H1 (cell line): Measurements from ENCODE around the gene ASB16. TPM values are rescaled to one million over a fixed set of nuclear protein-coding genes. Genes with fewer than 3 reads are reported as not detected.

Experiments used
- CTCF ChIA-PET: fragments of 300-600 bp; sonication (Branson Sonifier 250); formaldehyde crosslinking; loops from one replicate; lab custom pipeline; 2021; ENCODE audit not compliant: partially characterized antibody; lab: Charles Lee
- POLR2A ChIA-PET: fragments of 300-600 bp; sonication (Branson Sonifier 250); formaldehyde crosslinking; loops from one replicate; lab custom pipeline; 2021; ENCODE audit warnings: inconsistent platforms; ENCODE audit not compliant: partially characterized antibody; lab: Charles Lee
- DNase-seq, 2 experiments: peaks; one replicate each; pipeline versions ENCODE4 v3.0.0 to v3.0.0-alpha.2; 2010 to 2022; ENCODE audit warnings: low spot score in 2 of 2, low read depth in 1 of 2, mixed read lengths in 1 of 2
- FAIRE-seq: peaks from 2 replicates; lab custom pipeline; 2011; peaks lifted over from hg19 to GRCh38; lab: Jason Lieb, UNC
- H2AFZ ChIP-seq: 2 replicates; pipeline ENCODE4 v1.8.1; 2012; ENCODE audit warnings: low read length, inconsistent platforms
- H2AK5ac ChIP-seq: 2 replicates; pipeline ENCODE4 v1.6.1; 2013; ENCODE audit warnings: low read depth, low read length
- H2BK120ac ChIP-seq: replicated peaks from 2 replicates; pipeline ENCODE3; 2013; ENCODE audit warnings: low read depth, low read length, inconsistent platforms
- H2BK12ac ChIP-seq: 2 replicates; pipeline ENCODE4 v1.6.1; 2013; ENCODE audit warnings: low read depth, low read length
- H2BK15ac ChIP-seq: 2 replicates; pipeline ENCODE4 v1.6.1; 2013; ENCODE audit warnings: low read length
- H2BK20ac ChIP-seq: 2 replicates; pipeline ENCODE4 v1.6.1; 2013; ENCODE audit warnings: low read length
- H2BK5ac ChIP-seq: 2 replicates; pipeline ENCODE4 v1.6.1; 2013; ENCODE audit warnings: low read depth, low read length
- H3K14ac ChIP-seq: 2 replicates; pipeline ENCODE4 v1.6.1; 2013; ENCODE audit warnings: inconsistent platforms; ENCODE audit not compliant: insufficient read length
- H3K18ac ChIP-seq: 2 replicates; pipeline ENCODE4 v1.6.1; 2013; ENCODE audit warnings: low read length; ENCODE audit errors: extremely low read depth
- H3K23ac ChIP-seq: 2 replicates; pipeline ENCODE4 v1.6.1; 2013; ENCODE audit warnings: inconsistent platforms; ENCODE audit not compliant: insufficient read length
- H3K23me2 ChIP-seq: 2 replicates; pipeline ENCODE4 v1.6.1; 2013; ENCODE audit warnings: low read depth, low read length
- H3K27ac ChIP-seq: 2 replicates; pipeline ENCODE4 v1.6.1; 2011; ENCODE audit warnings: low read depth, low read length, inconsistent platforms
- H3K27me3 ChIP-seq, 4 experiments: replicated peaks in 1 of 4; 1 replicate in 1 of 4; 2 replicates in 3 of 4; pipeline versions ENCODE4 v1.6.1 to v1.8.1; 2011 to 2013; ENCODE audit warnings: low read length in 3 of 4, mild to moderate bottlenecking in 3 of 4, inconsistent platforms in 2 of 4, mixed read lengths in 2 of 4, moderate library complexity in 1 of 4; ENCODE audit not compliant: control insufficient read depth in 3 of 4, insufficient read depth in 3 of 4; ENCODE audit errors: extremely low read depth in 1 of 4
- H3K36me3 ChIP-seq, 4 experiments: 2 replicates each; pipeline versions ENCODE4 v1.6.1 to v1.8.1; 2011 to 2013; ENCODE audit warnings: mild to moderate bottlenecking in 4 of 4, low read length in 3 of 4, moderate library complexity in 2 of 4, control low read depth in 1 of 4, inconsistent platforms in 1 of 4; ENCODE audit not compliant: insufficient read depth in 4 of 4, control insufficient read depth in 2 of 4
- H3K4ac ChIP-seq: replicated peaks from 2 replicates; pipeline ENCODE3; 2013; ENCODE audit warnings: low read length, low read depth, mixed read lengths, inconsistent platforms; ENCODE audit not compliant: insufficient read length
- H3K4me1 ChIP-seq, 4 experiments: replicated peaks in 1 of 4; 1 replicate in 1 of 4; 2 replicates in 3 of 4; pipeline versions ENCODE4 v1.6.1 to v1.8.1; 2011 to 2013; ENCODE audit warnings: low read length in 3 of 4, inconsistent platforms in 2 of 4, mixed read lengths in 1 of 4; ENCODE audit not compliant: insufficient read depth in 4 of 4, control insufficient read depth in 3 of 4
- H3K4me2 ChIP-seq, 2 experiments: 2 replicates each; pipeline versions ENCODE4 v1.6.1 to v1.8.1; 2011 to 2013; ENCODE audit warnings: low read depth in 2 of 2, low read length in 2 of 2, control low read depth in 1 of 2, inconsistent platforms in 1 of 2, mild to moderate bottlenecking in 1 of 2; ENCODE audit not compliant: insufficient read depth in 1 of 2
- H3K4me3 ChIP-seq, 4 experiments: fragments of 200-600, 300-600 bp in 1 of 4; sonication (generic), shearing (Covaris generic), sonication (Bioruptor Twin) in 1 of 4; 2 replicates each; pipeline versions ENCODE4 v1.5.1 to v1.8.1; 2011 to 2016; ENCODE audit warnings: low read length in 4 of 4, low read depth in 3 of 4, control low read depth in 2 of 4, inconsistent platforms in 2 of 4, mild to moderate bottlenecking in 2 of 4, mixed read lengths in 1 of 4, moderate library complexity in 1 of 4; ENCODE audit not compliant: insufficient read depth in 2 of 4; ENCODE audit errors: extremely low read depth in 1 of 4
- H3K56ac ChIP-seq: replicated peaks from 2 replicates; pipeline ENCODE3; 2013; ENCODE audit warnings: low read depth, mild to moderate bottlenecking, mixed read lengths, low read length, inconsistent platforms; ENCODE audit not compliant: insufficient read length
- H3K79me1 ChIP-seq: 2 replicates; pipeline ENCODE4 v1.6.1; 2013; ENCODE audit warnings: low read depth, low read length, control low read depth
- H3K79me2 ChIP-seq, 2 experiments: 2 replicates each; pipeline versions ENCODE4 v1.6.1 to v1.8.1; 2012 to 2013; ENCODE audit warnings: low read length in 2 of 2, mild to moderate bottlenecking in 2 of 2, inconsistent platforms in 1 of 2; ENCODE audit not compliant: insufficient read depth in 2 of 2, control insufficient read depth in 1 of 2
- H3K9ac ChIP-seq, 4 experiments: replicated peaks in 1 of 4; 1 replicate in 1 of 4; 2 replicates in 3 of 4; pipeline versions ENCODE4 v1.6.1 to v1.8.1; 2011 to 2013; ENCODE audit warnings: low read depth in 3 of 4, low read length in 3 of 4, control low read depth in 2 of 4, mild to moderate bottlenecking in 2 of 4, moderate library complexity in 2 of 4, inconsistent platforms in 1 of 4; ENCODE audit errors: extremely low read depth in 1 of 4
- H3K9me3 ChIP-seq, 2 experiments: 2 replicates each; pipeline versions ENCODE4 v1.6.1 to v1.8.1; 2012 to 2013; ENCODE audit warnings: mild to moderate bottlenecking in 2 of 2, moderate library complexity in 2 of 2, control low read depth in 1 of 2, inconsistent platforms in 1 of 2, low read depth in 1 of 2, low read length in 1 of 2, mixed read lengths in 1 of 2; ENCODE audit not compliant: insufficient read depth in 2 of 2
- H4K20me1 ChIP-seq, 2 experiments: replicated peaks in 1 of 2; 2 replicates each; pipeline versions ENCODE3 to v1.8.1; 2011 to 2013; ENCODE audit warnings: inconsistent platforms in 2 of 2, low read length in 2 of 2, mild to moderate bottlenecking in 1 of 2; ENCODE audit not compliant: insufficient read depth in 2 of 2, control insufficient read depth in 1 of 2
- H4K5ac ChIP-seq: 2 replicates; pipeline ENCODE4 v1.6.1; 2013; ENCODE audit warnings: low read length, low read depth, mixed read lengths, inconsistent platforms; ENCODE audit not compliant: insufficient read length
- H4K8ac ChIP-seq: 2 replicates; pipeline ENCODE4 v1.8.0; 2013; ENCODE audit warnings: mild to moderate bottlenecking, moderate library complexity, low read length, inconsistent platforms; ENCODE audit not compliant: insufficient read depth; ENCODE audit errors: extremely low read depth
- H4K91ac ChIP-seq: replicated peaks from 2 replicates; pipeline ENCODE3; 2013; ENCODE audit warnings: low read length, mixed read lengths, inconsistent platforms; ENCODE audit not compliant: insufficient read length
- BCL11A ChIP-seq, 2 experiments: IDR thresholded peaks; one replicate each; pipeline ENCODE4 v1.6.1; 2011; ENCODE audit warnings: low read depth in 2 of 2, low read length in 2 of 2, mild to moderate bottlenecking in 2 of 2
- CEBPB ChIP-seq: IDR thresholded peaks from 2 replicates; pipeline ENCODE4 v1.6.1; 2012; ENCODE audit warnings: low read depth, low read length
- JUN ChIP-seq: IDR thresholded peaks from 2 replicates; pipeline ENCODE4 v1.6.1; 2011; ENCODE audit warnings: low read depth, mild to moderate bottlenecking, improper control_type of control experiment, low read length
- MAX ChIP-seq: IDR thresholded peaks from 2 replicates; pipeline ENCODE4 v1.6.1; 2012; ENCODE audit warnings: inconsistent platforms
- PHF8 ChIP-seq: fragments of 200-600 bp; sonication (generic); conservative IDR thresholded peaks from 2 replicates; pipeline ENCODE4 v1.7.1; 2012; ENCODE audit warnings: low read depth, mild to moderate bottlenecking, inconsistent platforms, low read length, moderate library complexity
- POLR2A ChIP-seq, 2 experiments: IDR thresholded peaks; 1 replicate in 1 of 2; 2 replicates in 1 of 2; pipeline ENCODE4 v1.6.1; 2011; ENCODE audit warnings: low read depth in 2 of 2, low read length in 2 of 2, mild to moderate bottlenecking in 2 of 2; ENCODE audit errors: control extremely low read depth in 1 of 2
- POLR2AphosphoS5 ChIP-seq: IDR thresholded peaks from 2 replicates; pipeline ENCODE4 v1.6.1; 2011; ENCODE audit warnings: low read depth, low read length
- POU5F1 ChIP-seq: IDR thresholded peaks from 2 replicates; pipeline ENCODE4 v1.6.1; 2011; ENCODE audit warnings: low read depth, mild to moderate bottlenecking, low read length, moderate library complexity
- RNF2 ChIP-seq: fragments of 200-900, 300-1000 bp; sonication (generic); IDR thresholded peaks from 2 replicates; pipeline ENCODE4 v1.7.1; 2016; ENCODE audit warnings: borderline replicate concordance, low read depth, mild to moderate bottlenecking, antibody characterized with exemption, low read length; ENCODE audit not compliant: poor library complexity, severe bottlenecking; ENCODE audit errors: missing control alignments
- SIN3A ChIP-seq, 2 experiments: IDR thresholded peaks in 1 of 2; conservative IDR thresholded peaks in 1 of 2; 2 replicates each; pipeline ENCODE4 v1.6.1; 2011 to 2012; ENCODE audit warnings: low read length in 2 of 2, improper control_type of control experiment in 1 of 2, low read depth in 1 of 2, mild to moderate bottlenecking in 1 of 2
- SIX5 ChIP-seq: IDR thresholded peaks from 2 replicates; pipeline ENCODE4 v1.6.1; 2011; ENCODE audit warnings: mild to moderate bottlenecking, low read depth, low read length
- SRF ChIP-seq: IDR thresholded peaks from 2 replicates; pipeline ENCODE4 v1.6.1; 2011; ENCODE audit warnings: mild to moderate bottlenecking, low read depth, low read length, moderate library complexity
- SUZ12 ChIP-seq: fragments of 200-600 bp; sonication (generic); IDR thresholded peaks from 2 replicates; pipeline ENCODE4 v1.6.1; 2012; ENCODE audit warnings: mild to moderate bottlenecking, inconsistent platforms, low read length, moderate library complexity, mixed read lengths
- TAF7 ChIP-seq: optimal IDR thresholded peaks from 2 replicates; pipeline ENCODE3; 2011; ENCODE audit warnings: low read depth, mild to moderate bottlenecking, inconsistent platforms, low read length, moderate library complexity, borderline replicate concordance
- WGBS, 2 experiments: shearing (Covaris generic) in 1 of 2; methylation state at CpG; one replicate each; pipeline versions ENCODE4 v1.1.6 to v1.1.7; 2013 to 2015; ENCODE audit warnings: low lambda C conversion rate in 2 of 2, mixed read lengths in 2 of 2, inconsistent platforms in 1 of 2, low coverage in 1 of 2, missing lambda C conversion rate in 1 of 2; ENCODE audit not compliant: insufficient replicate concordance in 2 of 2, insufficient coverage in 1 of 2, insufficient read length in 1 of 2; ENCODE audit errors: extremely low coverage in 1 of 2, missing lambda C conversion rate in 1 of 2; 5-methylcytosine and 5-hydroxymethylcytosine counted together
- polyA plus RNA-seq, 7 experiments: library from polyadenylated mRNA; depleted of rRNA in 3 of 7; stranded (reverse) in 5 of 7; unstranded in 2 of 7; fragments of >200 nt in 5 of 7; fragments of 200-250 nt in 2 of 7; gene quantifications; 1 replicate in 5 of 7; 2 replicates in 1 of 7; 4 replicates in 1 of 7; pipeline versions ENCODE4 v1.2.1 to v1.2.3, GENCODE V29; 2011 to 2013; ENCODE audit warnings: missing spikeins in 2 of 7, mixed read lengths in 2 of 7
- total RNA-seq: library from RNA; stranded (reverse); fragmentation: NEBNext Ultra II Directional; extraction: Animal tissue kit (Norgen Biotek cat#: 25700); gene quantifications from 2 replicates; pipeline ENCODE4 v1.2.1, GENCODE V29; 2021

ASB16 gene
- total and polyA plus RNA-seq, 2 of the 8 experiments (the other 6 are each of a cell fraction or from before 2014, with no cell fraction given) = 0.05 TPM; not detected in 1

DNA sequence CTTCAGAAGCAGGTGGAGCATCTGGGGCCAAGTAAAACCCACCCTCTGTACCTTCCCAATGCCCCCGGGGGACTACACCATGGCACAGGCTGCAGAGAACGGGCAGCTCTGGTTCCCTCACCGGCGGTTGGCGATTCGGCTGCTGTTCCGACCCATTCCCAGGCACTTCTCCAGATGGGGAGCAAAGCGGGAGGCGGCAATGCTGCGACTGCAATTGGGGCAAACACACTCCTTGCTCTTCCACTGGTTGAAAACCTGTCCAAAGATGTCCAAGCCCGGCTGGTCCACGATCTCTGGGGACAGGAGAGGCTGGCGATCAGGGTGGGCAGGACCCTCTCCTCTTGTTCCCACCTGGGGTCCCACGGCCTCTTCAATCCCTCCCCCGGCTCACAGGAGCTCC is 26.6 kb downstream of the ASB16 start:
- CTCF ChIA-PET = interaction anchor here (0.6 to 2.7 kb wide), 9 partner anchors 8 to 1930 kb away, joined by 3 to 15 read pairs (median 6); partner anchors contain the start of genes GRN, HDAC5 and TMUB2
- Histone ChIP-seq H3K36me3 (peaks cover 19 to 37% (median 27%) of the 10 kb centered on the region in 4 experiments), H2BK12ac (no peak overlapping the region), H3K23ac (no peak overlapping the region), H2BK5ac (no peak overlapping the region), H2BK15ac (no peak overlapping the region), H3K4me2 (no peak overlapping the region), H4K91ac (no peak overlapping the region), H3K56ac (no peak overlapping the region), H4K5ac (no peak overlapping the region), H2AK5ac (no peak overlapping the region), H2AFZ (no peak overlapping the region), H3K4me1 (peaks cover 0 to 27% (median 13%) of the 10 kb centered on the region in 4 experiments; a peak in 6 of 7 replicates), H3K79me1 (no peaks in the 10 kb centered on the region; the same call in 1 of the 2 replicates), H3K14ac (no peak overlapping the region), H3K9me3 (no peaks in the 10 kb centered on the region), H3K4me3 (no peak overlapping the region), H2BK20ac (no peak overlapping the region), H3K4ac (no peak overlapping the region), H3K79me2 (peaks cover 0 to 24% of the 10 kb centered on the region in 2 experiments; a peak in 3 of 4 replicates), H2BK120ac (no peak overlapping the region), H4K8ac (peak overlapping the region; percentile 59; the same call in 1 of the 2 replicates), H3K23me2 (peaks cover 10% of the 10 kb centered on the region), H3K27ac (no peak overlapping the region), H3K27me3 (no peaks in the 10 kb centered on the region), H4K20me1 (peaks cover 0 to 17% of the 10 kb centered on the region in 2 experiments), H3K18ac (no peak overlapping the region), H3K9ac (peak overlapping the region in 1 of 4 experiments; percentile 13; a peak in 1 of 7 replicates)
- WGBS, 2 experiments = 93% methylated on average over 15 of the region's 15 CpGs; no CpG with 5 or more reads in 1 of the 2 experiments
- FAIRE-seq = no peak
- no peak for DNase-seq
- POLR2A ChIA-PET = interaction anchor here (0.7 to 8.5 kb wide), 3 partner anchors 8 to 122 kb away, joined by 3 to 78 read pairs (median 32); no protein-coding TSS in a partner anchor
- TF ChIP-seq MAX = no peak
- TF ChIP-seq CEBPB = no peak
- no peak for TF ChIP-seq SUZ12
- no peak for TF ChIP-seq POLR2A (IDR thresholded peaks at IDR 0.05; ENCODE audit: control extremely low read depth in 1 of 2, low read depth in 2 of 2, low read length in 2 of 2)
- TF ChIP-seq POLR2AphosphoS5 = no peak
- TF ChIP-seq SRF = no peak
- no peak for TF ChIP-seq SIN3A (conservative IDR thresholded peaks at IDR 0.05 in 1 of 2, IDR thresholded peaks at IDR 0.05 in 1 of 2; ENCODE audit: low read depth in 1 of 2, low read length in 2 of 2)
- TF ChIP-seq SIX5 = no peak
- TF ChIP-seq POU5F1 = no peak
- no peak for TF ChIP-seq PHF8
- TF ChIP-seq TAF7 = no peak
- no peak for TF ChIP-seq JUN
- no peak for TF ChIP-seq BCL11A (IDR thresholded peaks at IDR 0.05; ENCODE audit: low read depth in 2 of 2, low read length in 2 of 2)
- TF ChIP-seq RNF2 = no peak
